Prostate gland (tissue), 1 donor: ENCODE data around the gene TTC29.

ENCODE experiments used
- POLR2A ChIP-seq: fragments of 450-650 bp; IDR thresholded peaks from one replicate; pipeline ENCODE4 v1.6.1; 2016; ENCODE audit warnings: antibody characterized with exemption, mild to moderate bottlenecking
- POLR2AphosphoS5 ChIP-seq: sonication (generic); formaldehyde crosslinking; IDR thresholded peaks from one replicate; pipeline ENCODE4 v1.6.1; 2017; ENCODE audit warnings: antibody characterized with exemption

DNA sequence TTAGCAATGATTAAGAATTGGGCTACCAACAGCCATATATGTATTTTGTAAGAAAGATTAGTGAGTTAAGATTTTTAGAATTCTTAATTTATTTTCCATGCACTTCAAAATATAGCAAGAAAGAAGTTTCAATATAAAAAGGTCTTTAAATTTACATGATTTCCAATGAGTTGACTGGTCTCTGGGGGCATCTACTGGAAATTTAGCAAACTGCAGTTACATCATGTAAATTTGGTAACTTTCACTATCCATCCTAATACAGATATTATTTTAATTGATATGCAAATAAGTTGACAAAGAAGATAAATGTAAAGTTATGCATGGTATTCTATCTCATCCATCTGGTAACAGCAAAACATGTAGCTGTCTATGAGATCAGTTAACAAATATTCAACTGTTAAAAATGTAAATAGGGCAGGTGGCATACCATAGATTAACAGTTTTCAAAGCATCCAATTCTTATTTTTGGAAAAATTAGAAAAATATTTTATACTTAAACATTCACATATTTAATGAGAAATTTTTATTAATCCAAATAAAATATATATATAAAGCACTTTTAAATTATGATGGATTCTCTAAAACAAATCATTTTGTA is 29.1 kb downstream of the TTC29 start:
- TF ChIP-seq POLR2A = no peak
- no peak for TF ChIP-seq POLR2AphosphoS5
